GM18870 (cell line): ENCODE results near the gene SUPT3H.

Experiments used
- ATAC-seq: cut with Tn5 transposase; IDR thresholded peaks from one replicate; pipeline ENCODE4 v1.9.1; 2021; ENCODE audit warnings: moderate library complexity; ENCODE audit not compliant: unreplicated experiment

Gene SUPT3H

DNA sequence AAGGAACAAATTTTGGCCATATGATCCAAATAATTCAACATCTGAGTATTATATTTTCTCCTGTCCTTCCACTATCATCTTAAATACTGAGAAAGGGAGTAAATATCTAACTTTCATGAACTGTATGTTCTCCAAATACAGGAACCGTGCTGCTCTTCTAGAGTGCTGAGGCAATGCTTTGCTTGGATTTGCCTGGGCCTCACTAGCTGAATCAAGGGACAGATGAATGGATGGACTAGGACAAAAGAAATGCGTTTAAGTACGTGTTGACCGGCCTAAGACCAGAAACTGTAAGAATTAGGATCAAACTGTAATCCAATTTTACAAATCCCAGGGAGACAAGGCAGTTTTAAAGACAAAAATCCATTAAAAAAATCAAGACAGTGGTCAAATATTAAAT lies 412.0 kb downstream of the SUPT3H start:
- no peak for ATAC-seq

- ATAC-seq = no peak
These were observed 416.8 kb downstream of the SUPT3H start for GRCh38 chr6:44960898-44961297.

- ATAC-seq = no peak
These were observed 418.1 kb downstream of the SUPT3H start for GRCh38 chr6:44959651-44960050.

GRCh38 chr6:44957156-44957555 lies 420.6 kb downstream of the SUPT3H start:
- ATAC-seq = no peak

- ATAC-seq = no peak
These were observed 421.3 kb downstream of the SUPT3H start for GRCh38 chr6:44956396-44956795.

- ATAC-seq = no peak
These were observed 422.6 kb downstream of the SUPT3H start for GRCh38 chr6:44955145-44955544.

DNA sequence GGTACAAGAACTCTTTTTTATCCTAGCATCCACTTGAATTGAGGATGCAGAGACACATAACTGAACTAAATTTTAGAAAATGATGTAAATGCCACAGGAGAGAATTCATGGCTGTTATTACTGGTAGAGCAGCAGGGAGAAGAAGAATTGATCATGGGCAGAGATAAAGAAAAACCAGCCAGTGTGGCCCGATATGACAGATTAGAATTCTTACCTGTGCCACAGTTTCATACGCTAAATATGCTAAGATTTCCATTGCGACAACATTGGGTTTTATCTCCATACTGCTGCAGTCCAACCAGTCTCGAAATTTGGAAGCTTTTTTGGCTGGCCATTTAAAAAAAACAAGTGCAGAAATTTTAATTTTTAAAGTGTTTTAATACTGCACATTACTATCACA lies 423.5 kb downstream of the SUPT3H start:
- no peak for ATAC-seq

- ATAC-seq = no peak
These were observed 426.4 kb downstream of the SUPT3H start for GRCh38 chr6:44951253-44951747.

DNA sequence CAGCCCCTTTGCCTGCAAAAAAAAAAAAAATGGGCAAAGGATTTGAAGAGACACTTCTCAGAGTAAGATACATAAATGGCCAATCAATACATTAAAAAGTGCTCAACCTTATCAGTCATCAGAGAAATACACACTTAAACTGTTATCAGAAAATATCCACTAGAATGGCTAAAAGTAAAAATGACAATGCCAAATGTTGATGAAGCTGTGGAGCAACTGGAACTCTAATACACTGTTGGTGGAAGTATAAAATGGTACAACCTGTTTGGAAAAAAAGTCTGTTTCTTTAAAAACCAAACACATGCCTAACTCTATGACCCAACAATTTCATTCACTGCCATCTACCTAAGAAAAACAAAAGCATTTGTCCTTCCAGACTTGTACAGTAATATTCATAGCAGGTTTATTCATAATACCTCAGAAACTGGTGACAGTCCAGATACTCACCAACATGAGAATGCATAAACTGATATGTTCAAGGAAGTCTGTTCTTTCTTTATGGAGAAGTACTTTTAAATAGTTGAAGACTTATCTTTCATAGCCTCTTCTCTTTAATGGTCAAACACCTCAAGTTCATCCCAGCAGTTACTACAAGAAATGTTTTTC lies 428.0 kb downstream of the SUPT3H start:
- no peak for ATAC-seq

GRCh38 chr6:44943541-44943940 lies 434.2 kb downstream of the SUPT3H start:
- ATAC-seq = no peak

DNA sequence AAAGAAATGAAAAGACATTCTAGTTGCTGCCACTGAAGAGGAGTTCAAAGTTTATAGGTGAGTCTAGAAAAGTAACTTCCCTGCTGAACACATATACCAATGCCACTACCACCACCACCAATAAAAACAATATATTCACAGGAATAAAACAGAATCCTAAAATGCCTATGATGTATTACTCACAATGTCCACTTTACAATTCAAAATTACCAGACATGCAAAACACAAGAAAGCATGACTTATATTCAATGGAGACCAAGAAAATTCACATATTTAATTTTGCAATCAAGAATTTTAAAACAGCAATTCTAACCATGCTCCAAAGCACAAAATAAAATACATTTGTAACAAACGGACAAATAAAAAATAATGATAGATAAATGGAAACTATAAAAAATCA lies 434.9 kb downstream of the SUPT3H start:
- ATAC-seq = no peak

DNA sequence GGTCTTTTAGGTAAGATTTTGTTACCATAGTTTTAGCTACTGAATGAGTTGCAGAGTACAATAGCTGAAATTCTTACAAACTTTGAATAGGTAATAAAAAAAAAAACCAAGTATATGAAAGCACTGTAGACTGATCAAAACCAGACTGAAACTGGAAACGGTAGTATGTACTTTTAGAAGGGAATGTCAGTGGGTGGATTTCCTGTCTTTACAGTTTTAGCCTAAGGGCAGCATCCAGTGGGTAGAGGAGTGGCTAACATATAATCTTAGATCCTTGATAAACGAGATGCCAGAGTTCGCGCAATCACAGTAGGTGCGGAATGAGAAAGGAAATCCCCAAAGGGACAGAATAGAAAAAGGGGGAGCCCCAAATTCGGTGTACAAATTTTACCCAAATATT lies 435.5 kb downstream of the SUPT3H start:
- no peak for ATAC-seq

- no peak for ATAC-seq
These were observed 437.4 kb downstream of the SUPT3H start for GRCh38 chr6:44940367-44940766.

- ATAC-seq = no peak
These were observed 441.9 kb downstream of the SUPT3H start for GRCh38 chr6:44935693-44936300.

GRCh38 chr6:44933108-44933507 lies 444.6 kb downstream of the SUPT3H start:
- ATAC-seq = no peak

- no peak for ATAC-seq
These were observed 445.1 kb downstream of the SUPT3H start for GRCh38 chr6:44932651-44933091.

DNA sequence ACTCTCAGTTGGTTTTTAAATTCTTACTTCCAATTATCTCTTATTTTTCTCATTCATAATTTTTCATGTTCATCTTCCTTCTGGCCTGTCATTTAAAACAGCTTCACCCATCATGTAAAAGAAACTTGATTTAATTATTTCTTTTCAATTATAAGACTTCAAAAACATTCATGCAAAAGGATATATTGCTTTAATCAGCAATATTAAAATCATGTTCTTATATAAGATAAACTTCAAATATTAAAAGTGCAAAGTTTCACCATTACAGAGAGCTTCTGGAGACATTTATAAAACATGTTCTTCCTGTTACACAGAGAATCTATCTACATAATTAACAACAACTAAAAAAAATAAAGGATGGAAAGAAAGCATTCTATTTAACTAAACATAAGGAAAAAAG lies 446.3 kb downstream of the SUPT3H start:
- no peak for ATAC-seq

DNA sequence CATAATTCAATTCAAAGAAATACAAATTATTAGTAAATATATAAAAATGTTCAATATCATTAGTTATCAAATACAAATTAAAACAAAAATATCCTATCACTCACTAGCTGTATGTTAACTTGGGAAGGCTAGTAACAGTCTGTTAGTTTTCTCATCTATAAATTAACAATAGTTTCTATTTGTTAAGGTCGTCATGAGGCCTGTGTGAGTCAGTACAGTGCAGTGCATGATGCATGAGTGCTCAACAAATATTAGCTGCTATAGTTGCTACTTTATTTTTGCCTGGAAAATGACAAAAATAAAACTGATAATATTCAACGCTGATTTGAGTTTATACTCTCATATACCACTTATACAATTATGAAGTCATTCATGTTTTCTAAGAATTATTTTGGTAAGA lies 451.2 kb downstream of the SUPT3H start:
- no peak for ATAC-seq

DNA sequence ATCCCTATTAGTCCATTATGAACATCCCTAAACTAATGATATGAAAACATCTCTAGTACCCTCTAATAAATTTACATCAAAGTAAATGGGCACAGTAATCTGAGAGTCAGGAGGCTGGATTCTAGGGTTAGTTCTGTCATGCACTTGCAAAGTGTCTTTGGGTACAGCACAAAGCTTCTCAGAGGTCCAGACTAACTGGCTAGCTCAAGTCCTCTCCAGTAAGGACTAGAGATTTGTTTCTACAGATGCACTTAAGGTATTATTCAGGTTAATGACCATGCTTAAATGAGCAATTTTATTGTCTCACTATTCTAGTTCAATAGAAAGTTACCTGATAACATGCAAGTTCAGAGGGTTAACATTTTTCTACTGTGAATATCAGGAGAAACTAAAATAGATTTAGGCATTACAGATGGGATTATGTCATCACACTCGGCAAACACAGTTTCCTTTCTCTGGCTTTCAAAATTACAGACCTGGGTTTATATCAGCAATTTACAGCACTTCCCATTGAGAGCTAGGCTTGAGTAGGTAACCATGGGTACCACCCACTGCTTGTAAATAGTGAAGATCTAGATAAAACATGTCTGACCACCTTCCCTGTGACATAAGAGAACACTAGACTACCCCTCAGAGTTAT lies 452.5 kb downstream of the SUPT3H start:
- no peak for ATAC-seq

DNA sequence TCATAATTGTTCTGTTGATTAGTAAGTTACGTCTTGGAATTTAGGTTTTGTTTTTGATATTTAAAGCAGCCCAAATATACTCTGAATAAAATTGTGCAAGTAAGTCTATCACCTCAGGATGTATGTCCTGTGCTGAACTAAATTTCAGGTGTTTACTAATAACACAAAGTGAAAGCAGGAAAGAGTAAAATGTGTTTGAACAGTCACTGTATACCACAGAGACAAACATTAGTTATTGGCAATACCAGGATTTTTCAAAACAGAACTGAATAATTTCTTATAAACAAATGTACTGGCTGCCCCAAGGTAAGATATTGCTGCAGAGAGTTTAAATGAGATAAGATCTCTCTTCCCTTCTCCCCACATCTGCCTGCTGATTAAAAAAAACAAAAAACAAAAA lies 454.3 kb downstream of the SUPT3H start:
- ATAC-seq = no peak

- ATAC-seq = no peak
These were observed 455.9 kb downstream of the SUPT3H start for GRCh38 chr6:44921798-44922197.

DNA sequence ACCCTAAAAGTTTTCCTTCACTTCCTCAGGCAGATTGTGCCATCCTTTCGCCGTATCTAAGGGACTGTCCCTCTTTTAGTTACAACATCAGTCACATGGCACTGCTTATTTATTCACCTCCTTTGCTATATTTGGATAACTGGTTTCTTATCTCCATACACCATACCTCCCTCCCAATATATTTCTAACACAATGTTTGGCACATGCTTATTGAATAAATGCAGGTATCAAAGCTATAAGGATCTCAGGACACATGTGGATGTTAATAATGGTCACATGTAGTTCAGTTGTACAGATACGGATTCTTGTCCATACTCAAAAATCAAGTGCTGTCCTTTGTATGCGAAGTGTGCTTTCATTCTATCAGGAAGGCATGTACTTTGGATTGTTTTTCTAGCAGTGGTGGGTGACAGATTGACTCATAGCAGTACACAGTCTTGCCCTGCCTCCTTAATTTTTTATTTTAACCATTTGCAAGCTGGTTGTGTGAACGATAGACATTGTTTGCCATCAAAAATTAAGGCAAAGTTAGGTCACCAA lies 456.7 kb downstream of the SUPT3H start:
- ATAC-seq = no peak
